Astrocyte (in vitro differentiated cells and primary cell): ENCODE results near the gene CHST15. TPM values are rescaled to one million over a fixed set of nuclear protein-coding genes. Genes with fewer than 3 reads are reported as not detected.

Source experiments
- DNase-seq: peaks from one replicate; pipeline ENCODE4 v3.0.0-alpha.2; 2010; ENCODE audit warnings: low read depth
- FAIRE-seq: peaks from 2 replicates; lab custom pipeline; 2011; peaks lifted over from hg19 to GRCh38; lab: Jason Lieb, UNC
- H2AFZ ChIP-seq: 2 replicates; pipeline ENCODE4 v1.6.0; 2012; ENCODE audit warnings: low read depth, low read length, inconsistent platforms
- H3K27ac ChIP-seq: 2 replicates; pipeline ENCODE4 v1.5.1; 2011; ENCODE audit warnings: low read depth, low read length, inconsistent platforms
- H3K27me3 ChIP-seq: 2 replicates; pipeline ENCODE4 v1.6.0; 2011; ENCODE audit warnings: low read length, inconsistent platforms; ENCODE audit not compliant: insufficient read depth
- H3K36me3 ChIP-seq: 2 replicates; pipeline ENCODE4 v1.5.1; 2011; ENCODE audit warnings: low read length, inconsistent platforms; ENCODE audit not compliant: insufficient read depth
- H3K4me1 ChIP-seq: 2 replicates; pipeline ENCODE4 v1.5.1; 2011; ENCODE audit warnings: low read length, inconsistent platforms; ENCODE audit not compliant: insufficient read depth
- H3K4me2 ChIP-seq: 2 replicates; pipeline ENCODE4 v1.6.0; 2012; ENCODE audit warnings: low read length, inconsistent platforms
- H3K4me3 ChIP-seq: 2 replicates; pipeline ENCODE4 v1.5.1; 2011; ENCODE audit warnings: low read depth, mild to moderate bottlenecking, low read length, inconsistent platforms; ENCODE audit not compliant: insufficient read depth
- H3K79me2 ChIP-seq: 2 replicates; pipeline ENCODE4 v1.6.0; 2012; ENCODE audit warnings: mild to moderate bottlenecking, low read length, inconsistent platforms; ENCODE audit not compliant: insufficient read depth
- H3K9ac ChIP-seq: 2 replicates; pipeline ENCODE4 v1.6.0; 2012; ENCODE audit warnings: mild to moderate bottlenecking, low read length, inconsistent platforms
- H3K9me3 ChIP-seq: 2 replicates; pipeline ENCODE4 v1.5.1; 2012; ENCODE audit warnings: low read depth, mild to moderate bottlenecking, low read length, inconsistent platforms; ENCODE audit not compliant: insufficient read depth
- H4K20me1 ChIP-seq: 2 replicates; pipeline ENCODE4 v1.6.0; 2012; ENCODE audit warnings: low read length, inconsistent platforms; ENCODE audit not compliant: insufficient read depth
- H3K27ac Mint-ChIP-seq: one replicate; pipeline ENCODE4 v1.8.0; 2021; ENCODE audit warnings: mild to moderate bottlenecking, mixed read lengths; ENCODE audit not compliant: unreplicated experiment
- H3K27me3 Mint-ChIP-seq: one replicate; pipeline ENCODE4 v1.8.0; 2021; ENCODE audit warnings: low read depth, mixed read lengths; ENCODE audit not compliant: unreplicated experiment
- H3K36me3 Mint-ChIP-seq: one replicate; pipeline ENCODE4 v1.8.0; 2021; ENCODE audit warnings: low read depth, mixed read lengths; ENCODE audit not compliant: unreplicated experiment
- H3K4me1 Mint-ChIP-seq: one replicate; pipeline ENCODE4 v1.8.0; 2021; ENCODE audit warnings: low read depth, mixed read lengths; ENCODE audit not compliant: unreplicated experiment
- H3K4me3 Mint-ChIP-seq: one replicate; pipeline ENCODE4 v1.8.0; 2021; ENCODE audit warnings: mild to moderate bottlenecking, moderate library complexity, mixed read lengths; ENCODE audit not compliant: unreplicated experiment
- H3K9me3 Mint-ChIP-seq: one replicate; pipeline ENCODE4 v1.8.0; 2021; ENCODE audit warnings: mild to moderate bottlenecking, mixed read lengths; ENCODE audit not compliant: unreplicated experiment
- CTCF ChIP-seq: IDR thresholded peaks from 2 replicates; pipeline ENCODE4 v1.5.1; 2011; ENCODE audit warnings: low read depth, mild to moderate bottlenecking, inconsistent platforms, low read length, moderate library complexity; ENCODE audit not compliant: insufficient read depth
- EZH2 ChIP-seq: IDR thresholded peaks from 2 replicates; pipeline ENCODE4 v1.6.1; 2012; ENCODE audit warnings: mild to moderate bottlenecking, low read length, inconsistent platforms; ENCODE audit not compliant: insufficient read depth
- total RNA-seq: library from RNA; stranded (reverse); gene quantifications from 2 replicates; pipeline ENCODE4 v1.2.1, GENCODE V29; 2021

The CHST15 gene
- total RNA-seq, 1 donor from 2014 or later, result 20.6 TPM

DNA sequence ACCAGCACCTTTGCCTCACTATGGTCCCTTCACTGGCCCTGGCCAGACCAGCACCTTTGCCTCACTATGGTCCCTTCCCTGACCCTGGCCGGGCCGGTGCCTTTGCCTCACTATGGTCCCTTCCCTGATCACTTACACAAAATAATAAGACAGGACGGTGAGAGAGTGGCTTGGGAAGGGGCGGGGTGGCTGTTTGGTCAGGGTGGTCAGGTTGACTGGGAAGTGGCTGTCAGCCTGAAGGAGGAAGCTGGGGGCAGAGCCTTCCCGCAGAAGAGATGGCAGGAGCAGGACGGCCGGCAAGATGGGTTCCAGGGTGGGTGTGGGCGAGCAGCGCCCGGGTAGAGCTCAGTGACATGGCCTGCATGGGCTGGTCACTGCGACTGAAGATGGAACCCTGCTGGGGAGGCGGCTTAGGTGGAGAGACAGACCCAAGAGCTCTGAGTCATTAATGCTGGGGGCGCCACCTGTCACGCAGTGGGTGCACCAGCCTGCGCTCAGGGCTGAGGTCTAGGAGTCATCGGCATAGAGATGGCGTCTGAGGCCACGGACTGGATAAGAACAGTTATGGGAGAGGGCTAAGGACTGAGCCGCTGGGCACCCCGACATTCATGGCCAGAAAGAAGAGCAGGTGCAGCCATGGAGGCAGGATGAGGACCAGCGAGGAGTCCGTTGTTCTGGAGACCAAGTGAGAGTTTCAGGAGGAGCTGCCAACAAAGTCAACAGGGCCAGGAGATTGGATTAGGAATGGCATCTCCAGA lies 91.8 kb downstream of the CHST15 start:
- Histone ChIP-seq H4K20me1 (no peaks in the 10 kb centered on the region), H3K9ac (no peak overlapping the region), H3K4me2 (no peak overlapping the region), H3K27me3 (peaks cover 1% of the 10 kb centered on the region), H3K36me3 (no peaks in the 10 kb centered on the region), H3K79me2 (no peaks in the 10 kb centered on the region), H3K4me3 (no peak overlapping the region), H3K4me1 (peaks cover 15% of the 10 kb centered on the region), H3K9me3 (no peaks in the 10 kb centered on the region), H2AFZ (no peak overlapping the region), H3K27ac (no peak overlapping the region)
- FAIRE-seq (no peak), DNase-seq (no peak)
- TF ChIP-seq EZH2, result no peak
- Mint-ChIP-seq H3K9me3 (no peaks in the 10 kb centered on the region), H3K27ac (no peak overlapping the region), H3K4me1 (peaks cover 20% of the 10 kb centered on the region), H3K4me3 (no peak overlapping the region), H3K27me3 (peaks cover 32% of the 10 kb centered on the region), H3K36me3 (peaks cover 15% of the 10 kb centered on the region)

- Histone ChIP-seq H3K79me2 (no peaks in the 10 kb centered on the region), H3K27ac (no peak overlapping the region), H3K27me3 (no peaks in the 10 kb centered on the region), H3K4me2 (no peak overlapping the region), H3K4me1 (peaks cover 23% of the 10 kb centered on the region), H2AFZ (no peak overlapping the region), H4K20me1 (no peaks in the 10 kb centered on the region), H3K4me3 (no peak overlapping the region), H3K9me3 (no peaks in the 10 kb centered on the region), H3K9ac (no peak overlapping the region), H3K36me3 (no peaks in the 10 kb centered on the region)
- DNase-seq (no peak), FAIRE-seq (no peak)
- H3K27ac Mint-ChIP-seq, result no peak overlapping the region
- H3K4me3 Mint-ChIP-seq, result no peak overlapping the region
- H3K4me1 Mint-ChIP-seq, result peaks cover 25% of the 10 kb centered on the region
- H3K36me3 Mint-ChIP-seq, result peaks cover 13% of the 10 kb centered on the region
- TF ChIP-seq CTCF, result no peak
- TF ChIP-seq EZH2, result no peak
- H3K27me3 Mint-ChIP-seq, result peaks cover 27% of the 10 kb centered on the region
- no peaks in the 10 kb centered on the region for H3K9me3 Mint-ChIP-seq
Observed at GRCh38 chr10:124000792-124001201, 92.6 kb downstream of the CHST15 start.

GRCh38 chr10:123999956-124000615 lies 93.3 kb downstream of the CHST15 start:
- Mint-ChIP-seq H3K4me1 (peaks cover 29% of the 10 kb centered on the region), H3K36me3 (peaks cover 13% of the 10 kb centered on the region), H3K9me3 (no peaks in the 10 kb centered on the region), H3K27ac (no peak overlapping the region), H3K27me3 (peaks cover 21% of the 10 kb centered on the region), H3K4me3 (no peak overlapping the region)
- TF ChIP-seq CTCF (no peak), EZH2 (no peak)
- H3K4me2 ChIP-seq, result no peak overlapping the region
- no peaks in the 10 kb centered on the region for H4K20me1 ChIP-seq
- H3K36me3 ChIP-seq, result no peaks in the 10 kb centered on the region
- FAIRE-seq, result no peak
- peaks cover 29% of the 10 kb centered on the region for H3K4me1 ChIP-seq
- no peak overlapping the region for H3K27ac ChIP-seq
- DNase-seq, result no peak
- H2AFZ ChIP-seq, result no peak overlapping the region
- H3K79me2 ChIP-seq, result no peaks in the 10 kb centered on the region
- no peaks in the 10 kb centered on the region for H3K9me3 ChIP-seq
- no peak overlapping the region for H3K9ac ChIP-seq
- H3K4me3 ChIP-seq, result no peak overlapping the region
- no peaks in the 10 kb centered on the region for H3K27me3 ChIP-seq
